HepG2 (cell line): ENCODE results near the gene PDE9A. TPM values are rescaled to one million over a fixed set of nuclear protein-coding genes. Genes with fewer than 3 reads are reported as not detected.

ENCODE experiments used
- ATAC-seq: fragments of 200-7000 bp; cut with Tn5 transposase; 3 replicates; pipeline ENCODE4 v1.9.1; 2020; ENCODE audit warnings: mild to moderate bottlenecking, moderate library complexity
- BruUV-seq: library from RNA; stranded (reverse); fragments of 400-500 nt; replicated peaks from 2 replicates; lab custom pipeline; 2021; lab: Mats Ljungman, UMichigan
- CTCF ChIA-PET: fragments of 300-600 bp; formaldehyde crosslinking; extraction: SDS; loops from one replicate; lab custom pipeline; 2021; ENCODE audit warnings: low total read pairs, inconsistent platforms, low intra/inter-chr PET ratio; lab: Yijun Ruan, JAX
- POLR2A ChIA-PET: fragments of 350-600 bp; sonication (Branson Sonifier 250); formaldehyde crosslinking; loops from one replicate; lab custom pipeline; 2020; ENCODE audit warnings: antibody characterized with exemption, inconsistent platforms; lab: Yijun Ruan, JAX
- DNase-seq: peaks from one replicate; pipeline ENCODE4 v3.0.0-alpha.2; 2015; ENCODE audit warnings: low spot score
- FAIRE-seq: peaks from 3 replicates; lab custom pipeline; 2011; peaks lifted over from hg19 to GRCh38; lab: Jason Lieb, UNC
- H2AFZ ChIP-seq: one replicate; pipeline ENCODE4 v1.6.1; 2011; ENCODE audit warnings: low read length, inconsistent platforms
- H3K27ac ChIP-seq: fragments of 300-600 bp; 3 replicates; pipeline ENCODE4 v1.8.0; 2011; ENCODE audit warnings: mixed run types, mild to moderate bottlenecking, mixed read lengths, low read length, inconsistent platforms; ENCODE audit not compliant: insufficient read depth; ENCODE audit errors: extremely low read length
- H3K27me3 ChIP-seq, 2 experiments: fragments of 200-600 bp in 1 of 2; 2 replicates in 1 of 2; 3 replicates in 1 of 2; pipeline versions ENCODE4 v1.6.0 to v1.8.0; 2011; ENCODE audit warnings: low read length in 2 of 2, mild to moderate bottlenecking in 2 of 2, moderate library complexity in 2 of 2, inconsistent platforms in 1 of 2; ENCODE audit not compliant: insufficient read depth in 2 of 2, control insufficient read depth in 1 of 2
- H3K36me3 ChIP-seq, 2 experiments: fragments of 200-600 bp in 1 of 2; replicated peaks in 1 of 2; 2 replicates in 1 of 2; 3 replicates in 1 of 2; pipeline versions ENCODE4 v1.5.1 to v1.8.0; 2011; ENCODE audit warnings: low read length in 2 of 2, inconsistent platforms in 1 of 2; ENCODE audit not compliant: insufficient read depth in 2 of 2, control insufficient read depth in 1 of 2
- H3K4me1 ChIP-seq: 2 replicates; pipeline ENCODE4 v1.5.1; 2012; ENCODE audit warnings: low read length, inconsistent platforms; ENCODE audit not compliant: insufficient read depth
- H3K4me2 ChIP-seq: 2 replicates; pipeline ENCODE4 v1.6.0; 2011; ENCODE audit warnings: low read depth, low read length, inconsistent platforms
- H3K4me3 ChIP-seq, 3 experiments: fragments of 200-600 bp in 1 of 3; sonication (generic), shearing (Covaris generic) in 1 of 3; replicated peaks in 1 of 3; 2 replicates each; pipeline ENCODE4 v1.5.1; 2011 to 2016; ENCODE audit warnings: low read length in 3 of 3, inconsistent platforms in 2 of 3, low read depth in 2 of 3, mild to moderate bottlenecking in 2 of 3, control low read depth in 1 of 3, mixed read lengths in 1 of 3; ENCODE audit not compliant: insufficient read depth in 1 of 3
- H3K79me2 ChIP-seq: one replicate; pipeline ENCODE4 v1.6.1; 2011; ENCODE audit warnings: low read length, inconsistent platforms; ENCODE audit not compliant: insufficient read depth
- H3K9ac ChIP-seq: 2 replicates; pipeline ENCODE4 v1.6.0; 2011; ENCODE audit warnings: mild to moderate bottlenecking, low read depth, low read length, inconsistent platforms; ENCODE audit not compliant: insufficient read depth
- H3K9me3 ChIP-seq: 2 replicates; pipeline ENCODE4 v1.5.1; 2012; ENCODE audit warnings: mild to moderate bottlenecking, low read length
- H4K20me1 ChIP-seq: 2 replicates; pipeline ENCODE4 v1.6.0; 2011; ENCODE audit warnings: inconsistent platforms, mild to moderate bottlenecking, low read length, moderate library complexity; ENCODE audit not compliant: insufficient read depth
- ELF4 ChIP-seq: sonication (generic); formaldehyde crosslinking; IDR thresholded peaks from 2 replicates; pipeline ENCODE4 v1.5.0; 2020; ENCODE audit warnings: missing genetic modification reagents, mild to moderate bottlenecking, moderate library complexity, borderline replicate concordance
- KAT2B ChIP-seq: fragments of 150-350 bp; IDR thresholded peaks from 2 replicates; pipeline ENCODE4 v1.6.1; 2014; ENCODE audit warnings: low read depth, low read length, borderline replicate concordance
- MATR3 ChIP-seq: sonication (generic); formaldehyde crosslinking; IDR thresholded peaks from 2 replicates; pipeline ENCODE4 v1.4.0; 2020; ENCODE audit warnings: missing genetic modification reagents
- MYPOP ChIP-seq: sonication (generic); formaldehyde crosslinking; IDR thresholded peaks from 2 replicates; pipeline ENCODE4 v1.8.1; 2023; ENCODE audit warnings: mild to moderate bottlenecking, moderate library complexity, missing genetic modification reagents
- REXO4 ChIP-seq: sonication (generic); formaldehyde crosslinking; IDR thresholded peaks from 2 replicates; pipeline ENCODE4 v1.8.0; 2022; ENCODE audit warnings: missing genetic modification reagents, mild to moderate bottlenecking, borderline replicate concordance
- SETDB1 ChIP-seq: sonication (generic); formaldehyde crosslinking; IDR thresholded peaks from 2 replicates; pipeline ENCODE4 v1.5.1; 2020; ENCODE audit warnings: missing genetic modification reagents, mild to moderate bottlenecking, borderline replicate concordance
- ZNF30 ChIP-seq: sonication (generic); formaldehyde crosslinking; IDR thresholded peaks from 2 replicates; pipeline ENCODE4 v1.5.0; 2020; ENCODE audit warnings: mild to moderate bottlenecking, missing genetic modification reagents
- ZNF484 ChIP-seq: sonication (generic); formaldehyde crosslinking; IDR thresholded peaks from 2 replicates; pipeline ENCODE4 v1.5.1; 2020; ENCODE audit warnings: mild to moderate bottlenecking, low read depth, missing genetic modification reagents, borderline replicate concordance
- ZNF597 ChIP-seq: sonication (generic); formaldehyde crosslinking; IDR thresholded peaks from 2 replicates; pipeline ENCODE4 v1.5.0; 2020; ENCODE audit warnings: missing genetic modification reagents
- ZNF644 ChIP-seq: IDR thresholded peaks from 2 replicates; pipeline ENCODE4 v1.6.1; 2016; ENCODE audit warnings: low read depth
- ZNF784 ChIP-seq: sonication (generic); formaldehyde crosslinking; IDR thresholded peaks from 2 replicates; pipeline ENCODE4 v1.5.1; 2020; ENCODE audit warnings: missing genetic modification reagents, mild to moderate bottlenecking, borderline replicate concordance
- ZNF878 ChIP-seq: sonication (generic); formaldehyde crosslinking; IDR thresholded peaks from 2 replicates; pipeline ENCODE4 v1.8.1; 2023; ENCODE audit warnings: mild to moderate bottlenecking, missing genetic modification reagents, moderate library complexity
- ZXDC ChIP-seq: sonication (generic); formaldehyde crosslinking; IDR thresholded peaks from 2 replicates; pipeline ENCODE4 v1.5.0; 2020; ENCODE audit warnings: mild to moderate bottlenecking, missing genetic modification reagents
- WGBS: methylation state at CpG from one replicate; pipeline ENCODE4 v1.1.6; 2017; ENCODE audit warnings: low lambda C conversion rate; 5-methylcytosine and 5-hydroxymethylcytosine counted together
- in situ Hi-C: cut with HindIII; loops from 2 replicates; pipeline ENCODE4 v1.10.0; 2017; ENCODE audit warnings: low pct_unique_long_range_greater_than_20kb; ENCODE audit not compliant: extremely low pct_ligation_motif_present
- intact Hi-C: fragments of 100-400 bp; cut with micrococcal nuclease; formaldehyde crosslinking; loops from one replicate; pipeline ENCODE4 v1.10.0; 2022; ENCODE audit not compliant: unreplicated experiment
- polyA plus RNA-seq, 8 experiments: library from polyadenylated mRNA; depleted of rRNA in 3 of 8; stranded (reverse) in 7 of 8; unstranded in 1 of 8; fragments of >200 nt; fragmentation: Illumina TruSeq in 4 of 8; extraction: Trizol in 4 of 8; gene quantifications; 2 replicates each; pipeline versions ENCODE4 v1.2.1 to v1.2.3, GENCODE V29; 2011 to 2016; ENCODE audit warnings: low read depth in 4 of 8, missing spikeins in 1 of 8, mixed read lengths in 1 of 8; ENCODE audit not compliant: insufficient read depth in 1 of 8
- total RNA-seq, 5 experiments: library from RNA; depleted of rRNA; stranded (reverse); fragments of >200 nt; fragmentation: Illumina TruSeq; extraction: Trizol; gene quantifications; 2 replicates each; pipeline ENCODE4 v1.2.3, GENCODE V29; 2016; ENCODE audit warnings: low read depth in 1 of 5

Gene PDE9A
- total and polyA plus RNA-seq, 2 of the 13 experiments (the other 11 are each of a cell fraction or from before 2014, with no cell fraction given): 4.6 to 19.7 TPM

GRCh38 chr21:42685036-42685435 lies 31.6 kb downstream of the PDE9A start:
- no peaks in the 10 kb centered on the region for H3K79me2 ChIP-seq
- H3K4me1 ChIP-seq: no peaks in the 10 kb centered on the region
- no peak overlapping the region for H3K9ac ChIP-seq
- in situ Hi-C loops (no loop called here), intact Hi-C loops (no loop called here)
- H3K4me3 ChIP-seq: no peak overlapping the region
- DNase-seq (no peak), FAIRE-seq (no peak), ATAC-seq (no peak)
- CTCF ChIA-PET: no interaction called here
- no TSS peak for BruUV-seq
- no peaks in the 10 kb centered on the region for H3K9me3 ChIP-seq
- TF ChIP-seq ZNF597 (no peak), ZNF878 (CRISPR knock-in tag) (no peak), ELF4 (no peak), SETDB1 (CRISPR knock-in tag) (no peak), KAT2B (no peak), MYPOP (CRISPR knock-in tag) (no peak), REXO4 (CRISPR knock-in tag) (no peak), MATR3 (CRISPR knock-in tag) (no peak), ZNF784 (no peak), ZNF30 (CRISPR knock-in tag) (no peak), ZNF484 (CRISPR knock-in tag) (no peak), ZXDC (no peak), ZNF644 (no peak)
- peaks cover 0 to 4% of the 10 kb centered on the region in 2 experiments; a peak in 2 of 5 replicates for H3K36me3 ChIP-seq
- no peaks in the 10 kb centered on the region for H3K27me3 ChIP-seq
- POLR2A ChIA-PET: no interaction called here
- H3K27ac ChIP-seq: no peak overlapping the region
- H4K20me1 ChIP-seq: no peaks in the 10 kb centered on the region
- H3K4me2 ChIP-seq: no peak overlapping the region
- H2AFZ ChIP-seq: no peak overlapping the region
- 96% methylated on average over 33 of the region's 33 CpGs for WGBS
